ENCODE measurements around the gene MCTP1.

MCTP1 gene

GRCh38 chr5:94945656-94946055 lies 339.2 kb downstream of the MCTP1 start:
- DNase-seq (ENCODE audit: low read depth in 2 of 2) = no peak

- no peak for DNase-seq (ENCODE audit: low read depth in 2 of 2)
Observed at GRCh38 chr5:94944160-94944559, 340.7 kb downstream of the MCTP1 start.

GRCh38 chr5:94941122-94941755 lies 343.7 kb downstream of the MCTP1 start:
- DNase-seq (ENCODE audit: low read depth in 2 of 2) = no peak

- no peak for DNase-seq (ENCODE audit: low read depth in 2 of 2)
Observed at GRCh38 chr5:94932259-94932658, 352.6 kb downstream of the MCTP1 start.

- DNase-seq (ENCODE audit: low read depth in 2 of 2) = no peak
Observed at GRCh38 chr5:94928891-94929290, 356.0 kb downstream of the MCTP1 start.

GRCh38 chr5:94920570-94920969 lies 364.3 kb downstream of the MCTP1 start:
- no peak for DNase-seq (ENCODE audit: low read depth in 2 of 2)

GRCh38 chr5:94916619-94917018 lies 368.3 kb downstream of the MCTP1 start:
- no peak for DNase-seq (ENCODE audit: low read depth in 2 of 2)

- DNase-seq (ENCODE audit: low read depth in 2 of 2) = no peak
Observed at GRCh38 chr5:94911276-94911675, 373.6 kb downstream of the MCTP1 start.

GRCh38 chr5:94910721-94911120 lies 374.2 kb downstream of the MCTP1 start:
- DNase-seq (ENCODE audit: low read depth in 2 of 2) = no peak

GRCh38 chr5:94908889-94909480 lies 375.9 kb downstream of the MCTP1 start:
- no peak for DNase-seq (ENCODE audit: low read depth in 2 of 2)

- DNase-seq (ENCODE audit: low read depth in 2 of 2) = no peak
Observed at GRCh38 chr5:94906750-94907149, 378.1 kb downstream of the MCTP1 start.

- no peak for DNase-seq (ENCODE audit: low read depth in 2 of 2)
Observed at GRCh38 chr5:94903726-94904125, 381.2 kb downstream of the MCTP1 start.

- no peak for DNase-seq (ENCODE audit: low read depth in 2 of 2)
Observed at GRCh38 chr5:94901191-94901979, 383.5 kb downstream of the MCTP1 start.

- no peak for DNase-seq (ENCODE audit: low read depth in 2 of 2)
Observed at GRCh38 chr5:94900006-94900505, 384.8 kb downstream of the MCTP1 start.

GRCh38 chr5:94893412-94894135 lies 391.3 kb downstream of the MCTP1 start:
- DNase-seq (ENCODE audit: low read depth in 2 of 2) = no peak

GRCh38 chr5:94891972-94892371 lies 392.9 kb downstream of the MCTP1 start:
- no peak for DNase-seq (ENCODE audit: low read depth in 2 of 2)

GRCh38 chr5:94891565-94891964 lies 393.3 kb downstream of the MCTP1 start:
- DNase-seq (ENCODE audit: low read depth in 2 of 2) = no peak

- DNase-seq (ENCODE audit: low read depth in 2 of 2) = no peak
Observed at GRCh38 chr5:94890907-94891306, 394.0 kb downstream of the MCTP1 start.

- DNase-seq (ENCODE audit: low read depth in 2 of 2) = no peak
Observed at GRCh38 chr5:94888674-94889073, 396.2 kb downstream of the MCTP1 start.

- DNase-seq (ENCODE audit: low read depth in 2 of 2) = no peak
Observed at GRCh38 chr5:94885931-94886330, 399.0 kb downstream of the MCTP1 start.

GRCh38 chr5:94884311-94884710 lies 400.6 kb downstream of the MCTP1 start:
- no peak for DNase-seq (ENCODE audit: low read depth in 2 of 2)

GRCh38 chr5:94872526-94872925 lies 412.4 kb downstream of the MCTP1 start:
- DNase-seq (ENCODE audit: low read depth in 2 of 2) = no peak

Data from activated CD8-positive, alpha-beta memory T cell treated with anti-CD3 and anti-CD28 coated beads for 4 hours (primary cell).